ENCODE data around the gene AUNIP.

GRCh38 chr1:25815208-25816111 lies 43.8 kb downstream of the AUNIP start:
- no peak for TF ChIP-seq CTCF (conservative IDR thresholded peaks at IDR 0.05 in 1 of 2, IDR thresholded peaks at IDR 0.05 in 1 of 2; ENCODE audit: extremely low read depth in 1 of 2, insufficient read depth in 1 of 2, low read depth in 1 of 2, low read length in 2 of 2)
- TF ChIP-seq EZH2 (IDR thresholded peaks at IDR 0.05; ENCODE audit: borderline replicate concordance, low read length): no peak
